Activated naive CD4-positive, alpha-beta T cell treated with anti-CD3 and anti-CD28 coated beads, Interleukin-2, amount 50 U/mL, for 16 hours (primary cell): ENCODE data around the gene NRP1.
"Not testable (repeated sequence)": the region's sequence is repeated elsewhere in the genome, so short reads cannot be mapped to it uniquely, and the experiment has no call there.

Experiments used
- DNase-seq: peaks from one replicate; pipeline ENCODE4 v3.0.0-alpha.2; 2020

Gene NRP1

GRCh38 chr10:33315891-33316290 is 18.6 kb downstream of the NRP1 start:
- no peak for DNase-seq

- DNase-seq: no peak
Measured at GRCh38 chr10:33314811-33315561, 19.5 kb downstream of the NRP1 start.

DNA sequence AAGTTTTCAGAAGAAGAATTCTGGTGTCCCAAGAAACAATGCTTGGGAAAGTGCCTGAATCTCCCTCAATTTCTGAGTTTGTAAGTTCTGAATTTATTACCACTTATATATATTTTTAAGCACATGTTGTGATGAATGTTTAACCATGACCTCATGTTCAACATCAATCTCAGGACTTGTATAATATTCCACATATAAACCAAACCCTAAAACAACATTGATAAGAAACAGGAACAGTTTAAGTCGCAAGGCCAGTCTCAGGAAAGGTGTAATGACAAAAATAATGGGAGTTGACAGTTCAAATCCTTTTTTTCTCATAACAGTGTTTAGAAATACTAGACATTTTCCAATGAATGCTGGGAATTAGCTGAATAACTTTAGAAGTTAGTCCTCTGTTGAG is 22.8 kb downstream of the NRP1 start:
- no peak for DNase-seq

DNA sequence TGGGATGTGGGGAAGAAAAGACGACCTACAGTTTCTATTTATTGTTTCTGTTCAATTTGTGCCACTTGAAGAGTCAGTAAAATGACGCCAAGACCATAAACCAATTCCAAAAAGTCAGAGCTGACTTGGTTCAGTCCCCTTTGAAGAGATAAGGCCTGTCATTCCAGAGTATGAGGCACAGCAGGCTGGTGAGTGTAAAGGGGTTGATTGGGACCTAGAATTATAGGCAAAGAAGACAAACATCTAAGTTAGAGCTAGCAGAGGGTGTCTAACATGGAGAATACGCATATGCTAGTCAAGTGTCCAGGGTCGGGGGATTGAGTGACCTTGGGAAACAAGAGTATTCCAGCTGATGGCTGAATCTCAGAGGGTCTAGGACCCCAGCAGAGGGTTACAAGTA is 23.6 kb downstream of the NRP1 start:
- DNase-seq: no peak

- DNase-seq: no peak
Measured at GRCh38 chr10:33309406-33309805, 25.1 kb downstream of the NRP1 start.

DNA sequence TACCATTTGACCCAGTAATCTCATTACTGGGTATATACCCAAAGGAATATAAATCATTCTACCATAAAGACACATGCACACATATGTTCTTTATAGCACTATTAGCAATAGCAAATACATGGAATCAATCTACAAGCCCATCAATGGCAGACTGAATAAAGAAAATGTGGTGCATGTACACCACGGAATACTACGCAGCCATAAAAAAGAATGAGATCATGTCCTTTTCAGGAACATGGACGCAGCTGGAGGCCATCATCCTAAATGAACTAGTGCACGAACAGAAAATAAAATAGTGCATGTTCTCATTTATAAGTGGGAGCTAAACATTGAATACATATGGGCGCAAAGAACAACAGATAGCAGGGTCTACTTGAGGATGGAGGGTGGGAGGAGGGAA is 26.6 kb downstream of the NRP1 start:
- DNase-seq: no peak

DNA sequence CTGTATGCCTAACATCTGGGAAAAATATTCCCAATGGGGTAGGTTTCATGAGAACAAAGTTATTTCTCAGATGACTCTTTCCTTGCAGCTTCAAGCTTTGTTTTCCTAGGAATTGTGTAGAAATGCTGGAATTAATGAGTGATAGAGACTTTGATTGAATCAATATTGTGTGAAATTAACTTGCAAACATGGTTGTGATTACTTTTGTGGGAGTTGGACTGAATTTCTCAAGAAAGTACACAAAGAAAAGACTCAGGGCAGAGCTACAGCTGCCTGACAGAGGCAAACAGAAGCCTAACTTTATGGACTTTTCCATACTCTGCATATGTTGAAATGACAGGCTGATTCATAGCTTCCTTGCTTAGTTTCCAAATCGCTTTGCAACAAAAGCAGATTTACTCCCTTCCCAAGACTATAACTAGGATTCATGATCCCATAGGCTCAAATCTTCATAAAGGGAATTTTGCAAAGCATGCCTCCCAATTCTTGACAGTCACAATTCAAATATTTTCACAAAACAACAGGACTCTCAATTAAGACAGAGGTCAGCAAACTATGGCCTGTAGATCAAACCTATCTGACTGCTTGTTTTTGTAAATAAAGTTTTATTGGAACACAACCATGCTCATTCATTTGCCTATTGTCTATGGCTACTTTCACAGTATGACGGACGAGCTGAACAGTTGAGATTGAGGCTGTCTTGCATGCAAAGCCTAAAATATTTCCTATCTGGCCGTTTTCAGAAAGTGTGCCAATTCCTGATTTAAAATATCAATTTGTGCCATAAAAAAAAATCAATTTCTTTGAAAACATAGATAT is 27.6 kb downstream of the NRP1 start:
- no peak for DNase-seq

- DNase-seq: no peak
Measured at GRCh38 chr10:33306126-33306525, 28.3 kb downstream of the NRP1 start.

DNA sequence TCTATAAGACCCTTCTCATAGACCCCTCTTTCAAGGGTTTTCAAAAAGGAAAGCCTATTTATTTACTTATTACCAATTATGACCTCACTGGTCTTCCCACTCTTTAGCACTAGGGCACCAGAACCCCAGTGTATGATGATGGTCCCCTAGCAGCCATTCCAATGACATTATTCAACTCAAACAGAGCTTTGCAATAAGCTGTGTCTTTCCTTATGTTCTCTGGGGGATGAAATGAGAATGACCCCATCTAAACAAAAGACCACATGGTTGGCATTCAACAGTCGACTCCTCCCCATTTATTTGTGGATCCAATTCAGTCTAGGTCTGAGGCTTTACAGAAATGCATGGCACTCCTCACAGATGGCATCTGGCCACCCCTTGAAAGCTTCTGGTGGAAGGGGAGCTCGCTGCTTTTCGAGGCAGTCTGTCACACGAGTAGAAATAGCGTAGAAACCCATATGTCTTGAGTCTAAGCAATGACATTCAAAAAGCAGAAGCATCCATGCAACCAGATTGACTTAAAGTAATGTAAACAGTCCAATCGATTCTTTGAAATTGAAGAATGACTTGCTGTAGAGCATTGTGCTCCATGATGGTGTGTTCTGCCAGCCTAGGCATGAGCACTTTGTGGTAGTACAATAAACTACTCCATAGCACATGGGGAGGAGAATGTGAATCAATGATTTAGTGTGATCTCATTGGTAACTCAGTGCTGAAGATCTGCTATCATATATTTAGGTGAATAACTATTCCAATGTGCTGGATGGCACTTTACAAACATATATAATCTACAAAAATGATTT is 29.8 kb downstream of the NRP1 start:
- no peak for DNase-seq

GRCh38 chr10:33303988-33304387 is 30.5 kb downstream of the NRP1 start:
- DNase-seq: no peak

DNA sequence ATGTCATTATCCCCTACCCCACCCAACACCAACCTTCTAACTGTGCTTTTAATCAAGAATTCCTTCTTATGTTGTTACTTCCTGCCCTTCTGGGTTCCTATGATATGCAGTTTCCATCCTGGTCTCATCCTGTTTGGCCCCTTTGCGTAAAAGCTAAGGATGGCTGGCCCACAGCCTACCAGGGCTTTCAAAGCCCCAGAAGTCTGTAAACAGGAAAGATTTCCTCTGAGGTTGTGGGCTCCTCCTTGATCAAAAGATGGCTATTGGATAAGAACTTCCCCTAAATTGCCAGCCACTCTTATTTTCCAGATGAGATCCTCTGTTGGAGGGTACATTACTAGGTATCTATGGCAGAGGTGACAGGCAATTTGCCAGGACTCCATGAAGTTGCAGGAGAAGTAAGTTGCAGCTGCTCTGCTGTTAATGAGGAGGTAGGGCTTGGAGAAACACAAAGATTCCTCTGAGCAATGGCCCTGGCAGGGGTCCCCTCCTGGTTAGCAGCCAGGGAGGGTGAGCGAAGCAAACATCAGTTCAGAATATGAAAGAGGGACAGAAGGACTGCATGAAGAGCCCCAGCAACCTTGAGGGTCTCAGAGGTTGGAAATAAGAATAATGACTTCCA is 32.1 kb downstream of the NRP1 start:
- no peak for DNase-seq

- DNase-seq: no peak
Measured at GRCh38 chr10:33301097-33301789, 33.2 kb downstream of the NRP1 start.

GRCh38 chr10:33300544-33300943 is 33.9 kb downstream of the NRP1 start:
- DNase-seq: not testable (repeated sequence)

GRCh38 chr10:33298893-33299292 is 35.6 kb downstream of the NRP1 start:
- no peak for DNase-seq

DNA sequence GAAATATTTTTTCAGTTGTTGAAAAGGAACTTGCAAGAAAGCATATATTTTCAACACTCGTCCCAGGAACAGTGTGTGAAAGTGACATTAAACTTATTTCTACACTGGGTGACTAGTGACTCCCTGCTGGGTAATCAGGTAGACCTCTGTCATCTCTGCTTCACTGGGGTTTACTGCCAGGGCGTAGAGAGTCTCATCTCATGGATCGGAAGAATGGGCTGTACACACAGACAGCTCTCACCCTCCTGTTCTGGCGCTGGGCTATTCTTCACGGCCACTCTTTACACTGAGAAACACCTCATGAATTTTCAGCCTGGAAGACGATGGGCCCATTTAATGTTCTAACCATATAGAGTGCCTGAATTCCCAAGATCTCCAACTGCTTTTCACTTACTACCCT is 36.4 kb downstream of the NRP1 start:
- DNase-seq: no peak

GRCh38 chr10:33295851-33296250 is 38.6 kb downstream of the NRP1 start:
- no peak for DNase-seq

- DNase-seq: no peak
Measured at GRCh38 chr10:33293531-33294170, 40.8 kb downstream of the NRP1 start.

GRCh38 chr10:33293076-33293475 is 41.4 kb downstream of the NRP1 start:
- no peak for DNase-seq

DNA sequence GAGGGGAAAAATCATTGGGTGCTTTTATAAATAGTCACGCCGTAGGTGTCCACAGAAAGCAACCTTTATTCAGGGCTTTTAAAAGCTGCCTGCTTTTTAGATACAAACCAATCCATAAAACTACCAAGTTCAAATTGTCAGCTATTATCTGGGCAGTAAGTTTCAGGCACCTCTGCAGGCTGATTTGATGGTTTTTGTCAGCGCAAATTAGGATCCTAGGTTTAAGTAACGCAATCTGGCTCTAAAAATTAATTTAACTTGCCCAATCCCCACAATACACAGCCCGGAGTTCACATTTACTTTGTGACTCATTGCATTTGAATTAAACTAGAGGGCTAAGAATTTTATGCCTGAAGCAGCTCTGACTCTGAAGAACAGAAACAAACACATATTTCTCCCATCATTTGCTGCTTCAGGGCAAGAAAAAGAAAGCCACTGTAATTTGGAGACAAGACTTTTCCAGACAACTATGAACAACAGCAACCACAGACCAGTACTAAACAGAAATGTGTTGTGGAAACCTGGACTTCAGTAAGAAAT is 43.3 kb downstream of the NRP1 start:
- no peak for DNase-seq

DNA sequence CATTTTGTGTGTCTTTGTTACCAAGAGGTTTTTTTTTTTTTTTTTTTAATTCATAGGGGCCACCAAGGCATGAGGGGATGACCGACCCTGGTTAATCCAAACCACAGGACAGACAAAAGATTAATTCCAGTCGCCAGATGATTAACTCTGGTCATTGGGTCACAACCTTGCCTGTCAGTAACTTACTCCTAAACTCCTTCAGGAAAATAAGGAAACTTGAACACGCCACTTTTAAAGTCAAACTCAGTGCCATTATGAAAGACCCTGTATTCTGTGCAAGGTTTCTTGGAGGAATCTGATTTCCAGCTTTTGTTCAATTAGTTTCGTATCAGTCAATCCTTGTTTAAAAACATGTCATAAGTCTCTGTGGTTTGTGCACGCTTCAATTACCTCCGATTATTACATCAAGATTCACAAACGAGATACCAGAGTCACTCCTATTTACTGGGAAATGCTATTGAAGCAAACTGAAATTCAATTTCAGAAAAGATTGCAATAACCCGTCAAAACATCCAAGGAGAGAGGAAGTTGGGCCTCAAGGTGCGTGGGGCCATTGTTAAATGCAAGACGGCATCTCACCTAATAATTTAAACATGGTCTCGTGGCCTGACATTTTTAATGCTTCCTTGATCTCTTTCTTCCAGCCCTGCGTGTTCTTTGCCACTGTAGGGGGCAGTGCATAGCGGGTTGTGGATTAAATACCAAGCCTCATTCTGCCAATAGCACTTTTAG is 44.0 kb downstream of the NRP1 start:
- no peak for DNase-seq

- no peak for DNase-seq
Measured at GRCh38 chr10:33289776-33290175, 44.7 kb downstream of the NRP1 start.
